CD4-positive, alpha-beta T cell treated with Interleukin-6 for 4 hours (primary cell): ENCODE data around the gene FAM168B.

Experiments used
- DNase-seq: peaks from one replicate; pipeline ENCODE4 v3.0.0-alpha.2; 2020; ENCODE audit warnings: mixed read lengths

The FAM168B gene

GRCh38 chr2:131038258-131039100, 54.8 kb downstream of the FAM168B start:
- DNase-seq: no peak

DNA sequence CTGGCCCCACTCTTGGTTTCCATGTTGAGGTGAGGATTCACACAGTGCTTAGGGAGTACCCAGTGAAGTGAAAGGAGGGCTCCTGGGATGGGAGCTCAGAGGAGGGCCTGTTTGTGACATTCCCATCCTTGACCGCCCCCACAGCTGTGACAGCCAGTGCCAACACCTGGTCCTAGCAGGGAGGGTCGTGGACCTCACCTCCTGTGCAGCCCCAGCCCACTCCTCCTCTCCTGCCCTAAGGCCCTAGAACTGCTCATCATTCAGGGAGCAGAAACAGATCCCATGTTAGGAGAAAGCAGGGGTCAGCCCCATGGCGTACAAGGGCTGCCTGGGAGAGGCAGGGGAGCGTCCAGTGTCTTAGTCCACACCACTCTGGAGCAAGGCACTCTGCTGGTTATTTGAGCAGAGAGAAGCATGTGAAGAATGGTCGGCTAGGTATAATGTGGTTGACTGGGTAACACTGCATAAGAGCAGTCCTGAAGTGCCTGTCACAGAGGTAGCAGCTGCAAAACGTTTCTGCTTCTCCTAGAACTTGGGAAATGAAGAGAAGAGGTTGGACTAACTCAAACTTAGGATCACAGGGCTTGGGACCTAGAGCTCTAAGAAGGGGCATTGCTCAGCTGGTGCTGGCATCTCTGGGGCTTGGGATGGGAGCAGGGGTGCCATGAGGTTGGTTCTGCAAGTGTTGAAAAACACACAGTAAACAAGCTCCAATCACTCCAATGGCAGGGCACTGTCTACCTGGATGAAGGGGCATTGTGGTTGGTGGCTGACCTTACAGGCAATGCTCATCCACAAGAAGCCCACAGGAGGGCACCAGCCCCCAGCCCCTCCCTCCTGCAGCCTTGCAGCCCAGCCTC, 55.6 kb downstream of the FAM168B start:
- DNase-seq: no peak

- DNase-seq: no peak
Observed at GRCh38 chr2:131036696-131037397, 56.4 kb downstream of the FAM168B start.

GRCh38 chr2:131036269-131036668, 57.0 kb downstream of the FAM168B start:
- DNase-seq: no peak

GRCh38 chr2:131035826-131036231, 57.4 kb downstream of the FAM168B start:
- no peak for DNase-seq

- no peak for DNase-seq
Observed at GRCh38 chr2:131035112-131035825, 58.0 kb downstream of the FAM168B start.

DNA sequence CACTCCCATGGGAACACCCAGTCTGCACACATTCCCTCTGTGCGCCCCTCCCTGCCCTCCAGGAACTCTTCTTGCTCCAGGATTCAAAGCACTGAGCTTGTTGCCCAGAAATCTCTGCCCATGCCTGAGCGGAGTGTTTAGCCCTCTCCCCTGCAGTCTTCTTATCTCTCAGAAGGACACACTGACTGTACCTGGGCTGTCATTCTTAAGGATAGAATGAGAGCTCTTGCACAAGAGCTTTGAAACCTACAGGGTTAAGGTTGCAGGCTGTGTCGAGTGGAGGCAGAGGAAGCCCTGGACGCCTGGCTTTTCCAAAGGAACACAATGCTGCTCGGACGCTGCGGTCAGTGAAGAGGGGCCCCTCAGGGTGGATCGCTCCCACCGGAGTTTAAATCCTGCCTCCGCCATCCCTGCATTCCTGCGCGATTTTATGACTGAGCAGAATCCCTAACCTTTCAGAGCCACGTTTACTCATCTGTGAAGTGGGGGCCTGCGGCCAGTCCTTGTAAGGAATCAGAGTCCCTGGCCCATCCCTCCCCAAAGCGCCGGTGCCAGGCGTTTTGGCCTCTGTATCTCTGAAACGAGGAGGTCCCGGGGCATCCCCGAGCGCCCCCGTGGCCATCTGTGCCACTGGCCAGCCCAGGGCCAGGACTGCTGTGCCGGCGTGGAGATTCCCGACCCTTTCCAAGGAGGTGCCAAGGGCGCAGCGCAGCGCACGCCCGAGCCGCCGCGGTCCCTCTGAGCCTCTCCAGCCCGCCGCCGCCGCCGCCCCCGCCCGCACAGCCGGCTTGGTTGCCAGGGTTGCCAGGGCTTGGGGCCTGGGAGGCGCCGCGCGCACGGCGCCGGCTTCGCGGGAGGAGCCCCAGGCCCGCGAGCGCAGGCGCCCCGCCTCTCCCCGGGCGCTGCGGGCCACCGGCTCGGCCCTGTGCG, 58.9 kb downstream of the FAM168B start:
- DNase-seq: no peak

DNA sequence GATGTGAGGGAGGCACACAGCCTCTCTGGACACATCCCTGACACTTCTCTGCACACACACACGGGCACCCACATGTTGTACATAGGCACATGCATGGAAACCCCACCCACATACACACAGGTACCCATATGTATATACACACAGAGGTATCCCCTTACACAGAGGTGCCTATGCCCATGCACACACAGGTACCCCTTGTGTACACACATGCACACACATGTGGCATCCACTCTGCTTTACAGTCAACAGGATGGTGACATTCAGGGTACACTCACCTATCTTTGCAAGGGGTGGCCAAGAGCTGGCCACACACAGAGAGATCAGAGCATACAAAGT, 59.5 kb downstream of the FAM168B start:
- no peak for DNase-seq

DNA sequence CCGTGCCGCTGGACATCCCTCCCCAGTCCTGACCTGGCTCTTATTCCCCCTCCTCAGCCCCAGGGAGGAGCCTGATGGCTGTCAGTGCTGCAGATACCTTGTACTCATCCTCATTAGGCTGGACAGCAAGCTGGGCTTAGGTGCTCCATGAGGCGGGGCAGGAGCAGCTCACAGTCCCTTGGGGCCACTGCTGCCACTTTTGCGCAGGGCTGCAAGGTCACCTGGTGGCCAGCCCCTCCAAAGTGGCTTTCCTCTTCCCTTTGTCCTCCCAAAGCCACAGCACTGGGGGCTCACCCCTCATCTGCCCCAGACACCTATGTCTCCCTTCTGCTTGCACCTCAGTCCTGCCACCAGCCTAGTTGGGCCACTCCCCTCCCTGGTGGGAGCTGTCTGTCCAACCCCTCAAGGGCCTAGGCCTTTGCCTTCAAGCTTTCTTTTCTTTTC, 60.8 kb downstream of the FAM168B start:
- no peak for DNase-seq

GRCh38 chr2:131031875-131032274, 61.4 kb downstream of the FAM168B start:
- DNase-seq: no peak

DNA sequence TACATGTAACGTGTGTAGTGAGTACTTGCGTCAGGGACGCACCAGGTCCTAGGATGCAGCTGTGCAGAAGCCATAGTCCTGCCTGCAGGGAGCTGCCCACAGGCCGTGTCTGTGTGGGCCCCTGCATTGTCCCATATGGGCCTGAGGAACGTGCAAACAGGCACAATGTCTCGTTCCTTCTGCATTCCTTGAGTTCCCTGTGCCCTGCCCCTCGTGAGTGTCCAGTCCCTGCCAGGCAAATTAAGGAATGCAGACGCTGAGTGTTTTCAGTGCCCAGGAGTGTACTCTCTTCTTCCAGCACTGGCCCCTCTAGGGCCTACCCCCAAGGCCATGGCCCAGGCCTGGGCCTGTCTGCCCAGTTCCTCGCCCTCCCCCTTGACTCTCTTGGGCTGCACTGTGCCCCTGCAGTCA, 61.8 kb downstream of the FAM168B start:
- no peak for DNase-seq

DNA sequence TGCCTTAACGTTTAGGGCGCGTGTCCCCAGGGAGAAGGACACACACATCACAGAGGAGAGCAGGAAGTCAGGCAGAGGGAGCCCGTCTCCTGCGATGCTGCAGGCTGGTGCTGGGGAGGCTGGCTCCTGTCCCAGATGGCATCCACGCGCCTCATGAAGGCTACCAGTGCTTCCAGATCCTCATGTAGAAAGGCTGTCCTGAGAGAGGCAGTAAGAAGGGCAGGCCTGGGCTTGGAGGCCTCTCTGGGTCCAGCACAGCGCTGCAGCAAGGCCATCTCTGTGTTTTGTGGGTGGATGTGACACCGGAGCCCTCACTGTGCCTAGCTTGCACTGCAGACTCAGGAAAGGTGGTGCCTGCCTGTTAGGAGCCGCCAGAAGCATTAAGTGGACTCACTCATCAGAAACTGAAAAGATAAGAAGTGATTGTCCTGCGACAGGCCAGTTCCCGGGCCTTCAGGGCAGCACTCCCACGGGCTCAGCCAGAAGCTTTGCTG, 62.7 kb downstream of the FAM168B start:
- no peak for DNase-seq

GRCh38 chr2:131029812-131030211, 63.4 kb downstream of the FAM168B start:
- no peak for DNase-seq

- no peak for DNase-seq
Observed at GRCh38 chr2:131027566-131028528, 65.4 kb downstream of the FAM168B start.

DNA sequence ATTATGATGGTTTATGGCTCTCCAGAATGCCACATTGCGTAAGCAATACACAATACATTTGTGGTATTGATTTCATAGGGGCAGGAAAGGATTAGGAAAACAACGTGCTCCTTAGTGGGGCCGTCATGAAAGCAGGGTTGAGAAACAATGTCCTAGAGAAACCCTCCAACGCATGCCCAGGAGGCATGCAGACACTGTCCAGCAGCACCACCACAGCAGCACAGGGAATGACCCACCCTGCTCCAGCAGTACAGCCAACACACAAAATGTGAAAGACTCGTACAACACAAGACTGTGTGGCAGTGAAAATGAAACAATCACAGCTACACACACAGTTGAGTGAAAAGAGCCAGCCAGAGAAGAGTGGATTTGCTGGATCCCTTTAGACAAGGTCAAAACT, 66.3 kb downstream of the FAM168B start:
- no peak for DNase-seq

DNA sequence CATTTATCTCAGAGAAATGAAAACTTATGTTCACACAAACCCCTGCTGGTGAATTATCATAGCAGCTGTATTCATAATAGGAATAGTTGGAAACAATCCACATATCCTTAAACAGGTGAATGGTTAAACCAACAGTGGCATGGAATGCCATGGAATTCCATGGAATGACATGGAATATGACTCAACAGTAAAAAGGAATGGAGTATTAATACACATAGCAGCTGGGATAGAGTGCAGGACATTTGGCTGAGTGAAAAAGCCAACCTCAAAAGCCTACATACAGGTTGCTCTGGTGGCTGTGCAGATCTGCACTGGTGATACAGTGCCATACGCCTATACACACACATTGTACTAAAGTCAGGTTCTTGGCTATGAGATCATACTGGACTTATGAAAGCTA, 69.5 kb downstream of the FAM168B start:
- DNase-seq: no peak

DNA sequence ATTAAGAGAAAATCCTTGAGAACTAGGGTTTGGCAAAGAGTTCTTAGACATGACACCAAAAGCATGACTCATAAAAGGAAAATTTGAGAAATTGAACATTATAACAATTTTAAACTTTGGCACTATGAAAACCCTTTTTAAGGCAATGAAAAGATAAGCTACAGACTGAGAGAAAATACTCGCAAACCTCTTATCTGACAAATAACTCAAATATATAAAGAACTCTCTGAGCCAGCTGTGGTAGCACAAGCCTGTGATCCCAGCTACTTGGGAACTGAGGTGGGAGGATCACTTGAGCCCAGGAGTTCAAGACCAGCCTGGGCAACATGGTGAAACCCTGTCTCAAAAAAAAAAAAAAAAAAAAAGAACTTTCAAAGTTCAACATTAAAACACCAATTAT, 70.5 kb downstream of the FAM168B start:
- no peak for DNase-seq

GRCh38 chr2:131016826-131017741, 76.2 kb downstream of the FAM168B start:
- DNase-seq: no peak

DNA sequence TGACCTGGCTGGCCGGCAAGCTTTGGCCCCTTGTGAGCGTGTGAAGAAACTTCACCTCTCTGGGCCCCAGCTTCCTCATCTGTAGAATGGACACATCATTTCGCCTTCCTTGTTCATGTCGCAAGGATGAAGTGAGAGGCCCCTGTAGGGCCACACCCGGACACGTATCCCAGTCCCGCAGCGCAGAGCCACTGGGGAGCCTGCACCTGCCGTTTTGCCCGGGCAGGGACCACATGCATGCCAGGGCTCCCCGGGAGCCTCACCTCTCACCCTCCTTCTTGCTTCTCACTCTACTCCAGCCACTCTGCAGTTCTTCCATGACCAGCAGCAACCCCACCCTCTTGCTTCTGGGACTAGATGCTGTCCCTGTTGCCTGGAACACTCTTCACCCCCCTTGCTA, 77.5 kb downstream of the FAM168B start:
- DNase-seq: no peak
